Measurements from ENCODE around the gene APOL2. TPM values are rescaled to one million over a fixed set of nuclear protein-coding genes. Genes with fewer than 3 reads are reported as not detected.

APOL2 gene
- total RNA-seq, 1 experiment from 2014 or later, result 9.9 TPM

DNA sequence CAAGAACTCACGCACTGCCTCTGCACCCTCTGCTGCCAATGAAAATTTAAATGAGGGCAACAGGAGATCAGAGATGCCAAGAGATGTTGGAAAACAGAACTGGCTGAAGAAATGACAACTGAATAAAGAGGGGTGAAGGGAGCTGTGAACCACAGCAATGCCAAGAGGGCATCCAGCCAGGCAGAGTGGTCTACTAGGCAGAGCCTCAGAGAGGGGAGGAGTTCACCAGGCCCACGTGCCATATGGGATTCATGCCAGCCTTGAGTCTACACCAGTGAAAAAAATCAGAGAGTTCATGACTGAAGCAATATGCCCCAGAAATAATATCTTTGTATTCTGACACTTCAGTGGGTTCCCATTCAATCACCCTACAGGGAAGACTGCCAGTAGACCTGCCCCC lies 4.4 kb downstream of the APOL2 start:
- ChIA-PET POLR2A (no interaction called here), CTCF (no interaction called here), RAD21 (ENCODE audit: low non-redundant PET in 1 of 2, low total read pairs in 2 of 2, uncharacterized antibody in 2 of 2, unreplicated experiment in 2 of 2) (no interaction called here)
- ATAC-seq (no peak), DNase-seq (ENCODE audit: low read depth, low spot score) (no peak)
- no peaks in the 10 kb centered on the region for H3K9me3 ChIP-seq (ENCODE audit: control insufficient read depth in 1 of 2, insufficient read depth in 1 of 2, low read depth in 1 of 2, low read length in 2 of 2)
- no peaks in the 10 kb centered on the region for H3K27me3 ChIP-seq (ENCODE audit: insufficient read depth, low read length)
- H3K9me2 ChIP-seq (ENCODE audit: insufficient read depth), result no peaks in the 10 kb centered on the region
- no peak overlapping the region for H3K4me2 ChIP-seq (ENCODE audit: low read length)
- peaks cover 12 to 18% of the 10 kb centered on the region in 2 experiments; a peak in 3 of 4 replicates for H3K4me1 ChIP-seq (ENCODE audit: control insufficient read depth in 1 of 2, insufficient read depth in 2 of 2, low read length in 2 of 2)
- TF ChIP-seq JUND (IDR thresholded peaks at IDR 0.05) (no peak), YY1 (IDR thresholded peaks at IDR 0.05; ENCODE audit: extremely low read depth, insufficient replicate concordance, low read depth, low read length) (no peak), FOSL1 (IDR thresholded peaks at IDR 0.05; ENCODE audit: low read depth) (no peak), ZNF274 (IDR thresholded peaks at IDR 0.05; ENCODE audit: low read depth, low read length) (no peak), POLR2A (IDR thresholded peaks at IDR 0.05; ENCODE audit: borderline replicate concordance, extremely low read depth, insufficient read depth, insufficient read length) (no peak), ATF3 (IDR thresholded peaks at IDR 0.05) (no peak)
- BruUV-seq (replicated peaks), result no TSS peak
- H3K4me3 ChIP-seq (replicated peaks in 1 of 2; ENCODE audit: low read depth in 1 of 2, low read length in 2 of 2), result no peak overlapping the region
- peaks cover 7% of the 10 kb centered on the region; the same call in 1 of the 2 replicates for H3K79me2 ChIP-seq (ENCODE audit: insufficient read depth, low read length)
- H3K9ac ChIP-seq (ENCODE audit: low read length), result no peak overlapping the region
- H4K20me1 ChIP-seq (ENCODE audit: insufficient read depth), result no peaks in the 10 kb centered on the region
- intact Hi-C loops (cut with micrococcal nuclease), result loop anchor here (5.0 kb wide), 1 partner anchor 38 kb away; no protein-coding TSS in a partner anchor
- H3K36me3 ChIP-seq (ENCODE audit: control insufficient read depth in 1 of 2, insufficient read depth in 2 of 2, low read length in 2 of 2), result no peaks in the 10 kb centered on the region
- H2AFZ ChIP-seq (ENCODE audit: low read depth, low read length, poor library complexity, severe bottlenecking), result no peak overlapping the region
- no peak overlapping the region for H3K27ac ChIP-seq (ENCODE audit: low read depth, low read length)

- H2AFZ ChIP-seq (ENCODE audit: low read depth, low read length, poor library complexity, severe bottlenecking), result no peak overlapping the region
- BruUV-seq (replicated peaks), result no TSS peak
- H3K9me3 ChIP-seq (ENCODE audit: control insufficient read depth in 1 of 2, insufficient read depth in 1 of 2, low read depth in 1 of 2, low read length in 2 of 2), result no peaks in the 10 kb centered on the region
- H4K20me1 ChIP-seq (ENCODE audit: insufficient read depth), result no peaks in the 10 kb centered on the region
- no peak for DNase-seq (ENCODE audit: low read depth, low spot score)
- no peak overlapping the region for H3K4me2 ChIP-seq (ENCODE audit: low read length)
- intact Hi-C loops (cut with micrococcal nuclease), result no loop called here
- no peaks in the 10 kb centered on the region for H3K9me2 ChIP-seq (ENCODE audit: insufficient read depth)
- H3K4me1 ChIP-seq (ENCODE audit: control insufficient read depth in 1 of 2, insufficient read depth in 2 of 2, low read length in 2 of 2), result peaks cover 8 to 14% of the 10 kb centered on the region in 2 experiments; a peak in 3 of 4 replicates
- ChIA-PET RAD21 (ENCODE audit: low non-redundant PET in 1 of 2, low total read pairs in 2 of 2, uncharacterized antibody in 2 of 2, unreplicated experiment in 2 of 2) (no interaction called here), CTCF (no interaction called here), POLR2A (no interaction called here)
- no peak overlapping the region for H3K9ac ChIP-seq (ENCODE audit: low read length)
- no peak overlapping the region for H3K27ac ChIP-seq (ENCODE audit: low read depth, low read length)
- H3K27me3 ChIP-seq (ENCODE audit: insufficient read depth, low read length), result no peaks in the 10 kb centered on the region
- H3K36me3 ChIP-seq (ENCODE audit: control insufficient read depth in 1 of 2, insufficient read depth in 2 of 2, low read length in 2 of 2), result no peaks in the 10 kb centered on the region
- no peak overlapping the region for H3K4me3 ChIP-seq (replicated peaks in 1 of 2; ENCODE audit: low read depth in 1 of 2, low read length in 2 of 2)
- H3K79me2 ChIP-seq (ENCODE audit: insufficient read depth, low read length), result peaks cover 7% of the 10 kb centered on the region; the same call in 1 of the 2 replicates
- no peak for ATAC-seq
- TF ChIP-seq SP1 (IDR thresholded peaks at IDR 0.05; ENCODE audit: low read depth), result no peak
- no peak for TF ChIP-seq EZH2phosphoT487 (IDR thresholded peaks at IDR 0.05; ENCODE audit: borderline replicate concordance)
- no peak for TF ChIP-seq ZFX (IDR thresholded peaks at IDR 0.05)
- no peak for TF ChIP-seq SIN3A (IDR thresholded peaks at IDR 0.05; ENCODE audit: low read depth)
- TF ChIP-seq EZH2 (IDR thresholded peaks at IDR 0.05), result no peak
- TF ChIP-seq YY1 (IDR thresholded peaks at IDR 0.05; ENCODE audit: extremely low read depth, insufficient replicate concordance, low read depth, low read length), result no peak
- TF ChIP-seq, protein P1, sequence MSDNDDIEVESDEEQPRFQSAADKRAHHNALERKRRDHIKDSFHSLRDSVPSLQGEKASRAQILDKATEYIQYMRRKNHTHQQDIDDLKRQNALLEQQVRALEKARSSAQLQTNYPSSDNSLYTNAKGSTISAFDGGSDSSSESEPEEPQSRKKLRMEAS (IDR thresholded peaks at IDR 0.05), result no peak
- TF ChIP-seq EGR1 (IDR thresholded peaks at IDR 0.05; ENCODE audit: low read depth), result no peak
- TF ChIP-seq JUND (IDR thresholded peaks at IDR 0.05), result no peak
- no peak for TF ChIP-seq ZBTB33 (IDR thresholded peaks at IDR 0.05; ENCODE audit: extremely low read depth, insufficient replicate concordance, low read length)
- TF ChIP-seq POLR2AphosphoS5 (IDR thresholded peaks at IDR 0.05; ENCODE audit: low read depth, low read length), result no peak
- no peak for TF ChIP-seq TCF7L2 (IDR thresholded peaks at IDR 0.05; ENCODE audit: borderline replicate concordance, extremely low read depth, insufficient read depth, insufficient read length)
These were observed 5.1 kb downstream of the APOL2 start for GRCh38 chr22:36234213-36234612.

Measured in HCT116 (cell line).